Measurements from ENCODE around the gene NALCN. TPM values are rescaled to one million over a fixed set of nuclear protein-coding genes. Genes with fewer than 3 reads are reported as not detected.

The NALCN gene
- total RNA-seq, 2 experiments from 2014 or later = not detected

GRCh38 chr13:101155920-101156319 lies 260.4 kb downstream of the NALCN start:
- CTCF ChIA-PET = interaction anchor here (3.9 kb wide), 1 partner anchor 11 kb away, joined by 15 read pairs; no protein-coding TSS in a partner anchor
- ATAC-seq (ENCODE audit: poor library complexity) (no peak), DNase-seq (no peak)
- H3K27me3 Mint-ChIP-seq = peaks cover 48% of the 10 kb centered on the region
- H3K4me3 Mint-ChIP-seq = no peak overlapping the region
- POLR2A ChIA-PET = no interaction called here
- intact Hi-C loops (cut with DNase I, micrococcal nuclease) = no loop called here
- Histone ChIP-seq H3K9me3 (ENCODE audit: control insufficient read depth in 1 of 2, insufficient read depth in 1 of 2, low read length in 2 of 2) (no peaks in the 10 kb centered on the region), H3K27me3 (ENCODE audit: control insufficient read depth in 1 of 2, insufficient read depth in 2 of 2, low read length in 2 of 2) (peaks cover 3 to 22% of the 10 kb centered on the region in 2 experiments), H3K36me3 (ENCODE audit: insufficient read depth, low read length) (no peaks in the 10 kb centered on the region), H3K4me3 (ENCODE audit: low read length) (no peak overlapping the region), H3K27ac (ENCODE audit: low read depth in 1 of 2, low read length in 2 of 2) (no peak overlapping the region), H3K4me1 (ENCODE audit: insufficient read depth, low read length) (no peaks in the 10 kb centered on the region)
- H3K36me3 Mint-ChIP-seq (ENCODE audit: low read depth) = no peaks in the 10 kb centered on the region
- no peak for TF ChIP-seq CTCF (IDR thresholded peaks at IDR 0.05)
- H3K9me3 Mint-ChIP-seq = no peaks in the 10 kb centered on the region
- no peak overlapping the region for H3K27ac Mint-ChIP-seq
- no peaks in the 10 kb centered on the region for H3K4me1 Mint-ChIP-seq (ENCODE audit: low read depth)

DNA sequence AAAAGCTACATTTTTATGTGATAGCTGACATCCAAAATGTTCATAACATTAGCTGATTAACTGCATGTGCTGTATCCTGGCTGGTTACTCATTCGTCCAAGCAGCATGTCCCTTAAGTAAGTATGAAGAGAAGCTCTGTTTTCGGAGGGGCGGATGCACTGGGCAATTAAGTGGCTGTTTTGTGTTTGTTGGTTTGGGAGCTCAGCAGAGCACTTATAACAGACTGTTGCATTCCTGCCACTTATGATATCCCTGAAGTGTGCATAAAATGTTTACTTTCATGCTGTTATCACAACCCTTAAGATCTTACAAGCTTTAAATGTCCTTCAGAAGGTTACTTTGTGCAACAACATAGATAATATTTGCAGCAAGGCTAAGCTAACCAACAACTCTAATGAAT lies 264.1 kb downstream of the NALCN start:
- H3K4me1 Mint-ChIP-seq (ENCODE audit: low read depth) = no peaks in the 10 kb centered on the region
- ATAC-seq (ENCODE audit: poor library complexity) (no peak), DNase-seq (no peak)
- Histone ChIP-seq H3K27ac (ENCODE audit: low read depth in 1 of 2, low read length in 2 of 2) (no peak overlapping the region), H3K4me3 (ENCODE audit: low read length) (no peak overlapping the region), H3K4me1 (ENCODE audit: insufficient read depth, low read length) (no peaks in the 10 kb centered on the region), H3K36me3 (ENCODE audit: insufficient read depth, low read length) (no peaks in the 10 kb centered on the region), H3K27me3 (ENCODE audit: control insufficient read depth in 1 of 2, insufficient read depth in 2 of 2, low read length in 2 of 2) (peaks cover 3 to 25% of the 10 kb centered on the region in 2 experiments), H3K9me3 (ENCODE audit: control insufficient read depth in 1 of 2, insufficient read depth in 1 of 2, low read length in 2 of 2) (no peaks in the 10 kb centered on the region)
- intact Hi-C loops (cut with DNase I, micrococcal nuclease) = no loop called here
- no peak overlapping the region for H3K27ac Mint-ChIP-seq
- TF ChIP-seq CTCF (IDR thresholded peaks at IDR 0.05) = no peak
- ChIA-PET POLR2A (no interaction called here), CTCF (no interaction called here)
- no peaks in the 10 kb centered on the region for H3K9me3 Mint-ChIP-seq
- no peaks in the 10 kb centered on the region for H3K36me3 Mint-ChIP-seq (ENCODE audit: low read depth)
- no peak overlapping the region for H3K4me3 Mint-ChIP-seq
- H3K27me3 Mint-ChIP-seq = peaks cover 58% of the 10 kb centered on the region

- Mint-ChIP-seq H3K9me3 (no peaks in the 10 kb centered on the region), H3K27ac (no peak overlapping the region), H3K27me3 (peaks cover 65% of the 10 kb centered on the region), H3K36me3 (ENCODE audit: low read depth) (no peaks in the 10 kb centered on the region), H3K4me1 (ENCODE audit: low read depth) (no peaks in the 10 kb centered on the region), H3K4me3 (no peak overlapping the region)
- H3K27ac ChIP-seq (ENCODE audit: low read depth in 1 of 2, low read length in 2 of 2) = no peak overlapping the region
- no peaks in the 10 kb centered on the region for H3K4me1 ChIP-seq (ENCODE audit: insufficient read depth, low read length)
- no peak overlapping the region for H3K4me3 ChIP-seq (ENCODE audit: low read length)
- H3K9me3 ChIP-seq (ENCODE audit: control insufficient read depth in 1 of 2, insufficient read depth in 1 of 2, low read length in 2 of 2) = no peaks in the 10 kb centered on the region
- H3K27me3 ChIP-seq (ENCODE audit: control insufficient read depth in 1 of 2, insufficient read depth in 2 of 2, low read length in 2 of 2) = peaks cover 3 to 21% of the 10 kb centered on the region in 2 experiments
- POLR2A ChIA-PET = no interaction called here
- H3K36me3 ChIP-seq (ENCODE audit: insufficient read depth, low read length) = no peaks in the 10 kb centered on the region
- TF ChIP-seq CTCF (IDR thresholded peaks at IDR 0.05) = no peak
- no peak for DNase-seq
- CTCF ChIA-PET = no interaction called here
- ATAC-seq (ENCODE audit: poor library complexity) = no peak
- intact Hi-C loops (cut with DNase I, micrococcal nuclease) = no loop called here
Measured at GRCh38 chr13:101150998-101151397, 265.3 kb downstream of the NALCN start.
